Liver (tissue), 9 donors: ENCODE results near the gene CCIN. TPM values are rescaled to one million over a fixed set of nuclear protein-coding genes. Genes with fewer than 3 reads are reported as not detected.

Source experiments
- DNase-seq: peaks from one replicate; pipeline ENCODE4 v3.0.0-alpha.2; 2017; ENCODE audit warnings: low spot score
- H3K27ac ChIP-seq, 2 donors: one replicate each; pipeline ENCODE4 v1.7.0; 2013; ENCODE audit warnings: inconsistent platforms in 2 of 2, low read length in 2 of 2, control low read depth in 1 of 2, low read depth in 1 of 2, mild to moderate bottlenecking in 1 of 2
- H3K27me3 ChIP-seq, 4 donors: one replicate each; pipeline versions ENCODE4 v1.6.1 to v1.7.0; 2013; ENCODE audit warnings: low read length in 3 of 4, inconsistent platforms in 1 of 4, mild to moderate bottlenecking in 1 of 4, moderate library complexity in 1 of 4; ENCODE audit not compliant: control insufficient read depth in 4 of 4, insufficient read depth in 4 of 4
- H3K36me3 ChIP-seq, 4 donors: one replicate each; pipeline versions ENCODE4 v1.6.1 to v1.7.0; 2013; ENCODE audit warnings: low read length in 3 of 4, mild to moderate bottlenecking in 3 of 4, low read depth in 1 of 4, moderate library complexity in 1 of 4; ENCODE audit not compliant: control insufficient read depth in 4 of 4, insufficient read depth in 3 of 4
- H3K4me1 ChIP-seq, 4 donors: one replicate each; pipeline versions ENCODE4 v1.6.1 to v1.7.0; 2013; ENCODE audit warnings: low read length in 3 of 4, mild to moderate bottlenecking in 3 of 4, moderate library complexity in 1 of 4; ENCODE audit not compliant: control insufficient read depth in 4 of 4, insufficient read depth in 4 of 4
- H3K4me3 ChIP-seq, 3 donors: one replicate each; pipeline versions ENCODE4 v1.6.1 to v1.7.0; 2013; ENCODE audit warnings: low read length in 3 of 3, control low read depth in 1 of 3, low read depth in 1 of 3, mild to moderate bottlenecking in 1 of 3
- H3K9ac ChIP-seq, 2 donors: one replicate each; pipeline ENCODE4 v1.7.0; 2013; ENCODE audit warnings: low read length in 2 of 2, mild to moderate bottlenecking in 2 of 2, moderate library complexity in 2 of 2, control low read depth in 1 of 2, low read depth in 1 of 2
- H3K9me3 ChIP-seq, 4 donors: one replicate each; pipeline versions ENCODE4 v1.6.1 to v1.7.0; 2013; ENCODE audit warnings: low read length in 3 of 4; ENCODE audit not compliant: control insufficient read depth in 4 of 4
- ATF3 ChIP-seq: IDR thresholded peaks from 2 replicates; pipeline ENCODE4 v1.6.1; 2016; ENCODE audit warnings: antibody characterized with exemption
- CTCF ChIP-seq: fragments of 150-350 bp; IDR thresholded peaks from 2 replicates; pipeline ENCODE4 v1.5.1; 2017; ENCODE audit warnings: improper control_type of control experiment, low read depth, low read length; ENCODE audit not compliant: missing input control
- EGR1 ChIP-seq, 2 donors: IDR thresholded peaks; 2 replicates each; pipeline ENCODE4 v1.6.1; 2016 to 2018; ENCODE audit warnings: antibody characterized with exemption in 2 of 2, low read depth in 2 of 2
- FOXA2 ChIP-seq: IDR thresholded peaks from 2 replicates; pipeline ENCODE4 v1.6.1; 2016; ENCODE audit warnings: antibody characterized with exemption
- GABPA ChIP-seq, 2 donors: IDR thresholded peaks in 1 of 2; conservative IDR thresholded peaks in 1 of 2; 2 replicates each; pipeline ENCODE4 v1.6.1; 2016; ENCODE audit warnings: antibody characterized with exemption in 2 of 2, mild to moderate bottlenecking in 1 of 2, moderate library complexity in 1 of 2
- JUND ChIP-seq, 2 donors: IDR thresholded peaks; 2 replicates each; pipeline ENCODE4 v1.6.1; 2016; ENCODE audit warnings: antibody characterized with exemption in 2 of 2
- MAX ChIP-seq: IDR thresholded peaks from 2 replicates; pipeline ENCODE4 v1.6.1; 2016; ENCODE audit warnings: antibody characterized with exemption
- NR2F2 ChIP-seq: IDR thresholded peaks from 2 replicates; pipeline ENCODE4 v1.6.1; 2016; ENCODE audit warnings: antibody characterized with exemption
- RAD21 ChIP-seq, 2 donors: IDR thresholded peaks; 2 replicates each; pipeline ENCODE4 v1.6.1; 2016; ENCODE audit warnings: antibody characterized with exemption in 2 of 2, mild to moderate bottlenecking in 2 of 2
- REST ChIP-seq: IDR thresholded peaks from 2 replicates; pipeline ENCODE4 v1.6.1; 2016; ENCODE audit warnings: antibody characterized with exemption, mild to moderate bottlenecking
- SP1 ChIP-seq: IDR thresholded peaks from 2 replicates; pipeline ENCODE4 v1.6.1; 2018; ENCODE audit warnings: antibody characterized with exemption, mild to moderate bottlenecking
- YY1 ChIP-seq: IDR thresholded peaks from 2 replicates; pipeline ENCODE4 v1.6.1; 2016; ENCODE audit warnings: antibody characterized with exemption, mild to moderate bottlenecking
- ZBTB33 ChIP-seq: IDR thresholded peaks from 2 replicates; pipeline ENCODE4 v1.6.1; 2016; ENCODE audit warnings: antibody characterized with exemption
- WGBS: extraction: QIAGEN DNeasy Blood & Tissue Kit; methylation state at CpG from one replicate; pipeline ENCODE4 v1.1.7; 2013; 5-methylcytosine and 5-hydroxymethylcytosine counted together
- polyA plus RNA-seq, 2 donors: library from polyadenylated mRNA; stranded (reverse) in 1 of 2; unstranded in 1 of 2; fragments of 200-250 nt in 1 of 2; fragments of >200 nt in 1 of 2; fragmentation: Nextera tagmentation in 1 of 2; extraction: Ambion mirVana in 1 of 2; gene quantifications; one replicate each; pipeline versions ENCODE4 v1.2.1 to v1.2.3, GENCODE V29; 2013 to 2015
- total RNA-seq, 2 donors: library from RNA; depleted of rRNA; stranded (reverse); fragments of >200 nt; gene quantifications; one replicate each; pipeline ENCODE4 v1.2.3, GENCODE V29; 2014
- donor health status: healthy.
- donor health status: healthy.
- donor health status: healthy.
- donor health status: healthy.
- donor health status: healthy.

CCIN gene
- total and polyA plus RNA-seq, 4 donors, result not detected

- no peak overlapping the region for H3K27ac ChIP-seq
- no peak overlapping the region for H3K4me3 ChIP-seq
- 90% methylated on average over 2 of the region's 2 CpGs for WGBS
- no peaks in the 10 kb centered on the region for H3K9me3 ChIP-seq
- peaks cover 0 to 3% (median 0%) of the 10 kb centered on the region in 4 donors for H3K4me1 ChIP-seq
- H3K9ac ChIP-seq, result no peak overlapping the region
- TF ChIP-seq RAD21 (IDR thresholded peaks at IDR 0.05), result no peak
- TF ChIP-seq REST, result no peak
- H3K27me3 ChIP-seq, result no peaks in the 10 kb centered on the region
- no peak for DNase-seq
- peaks cover 0 to 2% (median 0%) of the 10 kb centered on the region in 4 donors for H3K36me3 ChIP-seq
Measured at GRCh38 chr9:36123515-36123914, 45.7 kb upstream of the CCIN start.

- no peaks in the 10 kb centered on the region for H3K9me3 ChIP-seq
- no peak overlapping the region for H3K27ac ChIP-seq
- H3K9ac ChIP-seq, result no peak overlapping the region
- no peak for TF ChIP-seq FOXA2
- TF ChIP-seq CTCF, result no peak
- no peak for TF ChIP-seq JUND (IDR thresholded peaks at IDR 0.05)
- no peak for TF ChIP-seq SP1
- no peak for TF ChIP-seq REST
- no peak for TF ChIP-seq MAX
- TF ChIP-seq EGR1 (IDR thresholded peaks at IDR 0.05; ENCODE audit: low read depth in 2 of 2), result no peak
- TF ChIP-seq YY1, result no peak
- no peak for TF ChIP-seq ATF3
- no peak for TF ChIP-seq NR2F2
- TF ChIP-seq GABPA (IDR thresholded peaks at IDR 0.05 in 1 of 2, conservative IDR thresholded peaks at IDR 0.05 in 1 of 2), result no peak
- TF ChIP-seq RAD21 (IDR thresholded peaks at IDR 0.05), result no peak
- no peak for TF ChIP-seq ZBTB33
- no peaks in the 10 kb centered on the region for H3K27me3 ChIP-seq
- peaks cover 0 to 3% (median 0%) of the 10 kb centered on the region in 4 donors for H3K4me1 ChIP-seq
- no peaks in the 10 kb centered on the region for H3K36me3 ChIP-seq
- no peak for DNase-seq
- WGBS, result 79% methylated on average over 10 of the region's 10 CpGs
- H3K4me3 ChIP-seq, result no peak overlapping the region
Measured at GRCh38 chr9:36125062-36125855, 43.9 kb upstream of the CCIN start.
